B cell (primary cell): ENCODE measurements around the gene AMN1.

ENCODE experiments used
- EZH2 ChIP-seq: IDR thresholded peaks from 2 replicates; pipeline ENCODE4 v1.6.1; 2012; ENCODE audit warnings: borderline replicate concordance, low read depth, mild to moderate bottlenecking, moderate library complexity, low read length; ENCODE audit not compliant: insufficient read depth, poor library complexity, severe bottlenecking
- TF ChIP-seq, protein P1 (sequence below): fragments of 200-600 bp; IDR thresholded peaks from one replicate; pipeline ENCODE4 v1.8.0; 2022; ENCODE audit warnings: antibody characterized with exemption, mild to moderate bottlenecking

DNA sequence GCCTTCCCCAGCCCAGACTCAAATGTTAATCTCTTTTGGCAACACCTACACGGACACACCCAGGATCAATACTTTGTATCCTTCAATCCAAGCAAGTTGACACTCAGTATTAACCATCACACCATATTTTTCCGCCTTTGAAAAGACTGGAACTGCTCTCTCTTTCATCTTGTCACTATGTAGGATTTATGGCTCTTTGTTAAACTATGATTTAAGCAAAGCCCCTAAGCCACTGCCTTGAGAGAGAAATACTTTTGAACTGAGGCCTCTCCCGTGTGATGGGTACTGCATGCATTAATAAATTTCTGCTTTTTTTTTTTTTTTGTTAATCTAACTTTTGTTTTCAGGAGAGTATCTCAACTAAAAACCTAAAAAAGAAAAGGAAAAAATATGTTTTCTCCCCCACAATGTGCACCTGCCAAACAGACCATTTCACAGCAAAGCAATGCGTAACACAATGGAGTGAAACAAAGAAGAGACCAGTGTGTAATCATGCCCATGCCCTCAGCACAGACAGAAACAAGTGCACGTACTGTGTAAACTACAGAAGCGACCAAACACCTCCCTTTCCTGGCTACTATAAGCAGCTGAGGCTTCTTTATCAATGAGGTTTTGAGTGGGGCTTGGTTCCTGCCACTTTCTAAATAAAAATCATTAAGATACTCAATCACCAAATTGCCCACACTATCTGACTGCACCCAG, 97.6 kb downstream of the AMN1 start:
- TF ChIP-seq, protein P1, sequence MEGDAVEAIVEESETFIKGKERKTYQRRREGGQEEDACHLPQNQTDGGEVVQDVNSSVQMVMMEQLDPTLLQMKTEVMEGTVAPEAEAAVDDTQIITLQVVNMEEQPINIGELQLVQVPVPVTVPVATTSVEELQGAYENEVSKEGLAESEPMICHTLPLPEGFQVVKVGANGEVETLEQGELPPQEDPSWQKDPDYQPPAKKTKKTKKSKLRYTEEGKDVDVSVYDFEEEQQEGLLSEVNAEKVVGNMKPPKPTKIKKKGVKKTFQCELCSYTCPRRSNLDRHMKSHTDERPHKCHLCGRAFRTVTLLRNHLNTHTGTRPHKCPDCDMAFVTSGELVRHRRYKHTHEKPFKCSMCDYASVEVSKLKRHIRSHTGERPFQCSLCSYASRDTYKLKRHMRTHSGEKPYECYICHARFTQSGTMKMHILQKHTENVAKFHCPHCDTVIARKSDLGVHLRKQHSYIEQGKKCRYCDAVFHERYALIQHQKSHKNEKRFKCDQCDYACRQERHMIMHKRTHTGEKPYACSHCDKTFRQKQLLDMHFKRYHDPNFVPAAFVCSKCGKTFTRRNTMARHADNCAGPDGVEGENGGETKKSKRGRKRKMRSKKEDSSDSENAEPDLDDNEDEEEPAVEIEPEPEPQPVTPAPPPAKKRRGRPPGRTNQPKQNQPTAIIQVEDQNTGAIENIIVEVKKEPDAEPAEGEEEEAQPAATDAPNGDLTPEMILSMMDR, result no peak
- TF ChIP-seq EZH2, result no peak
